Measurements from ENCODE around the gene PRLH. TPM values are rescaled to one million over a fixed set of nuclear protein-coding genes. Genes with fewer than 3 reads are reported as not detected.

PRLH gene
- total RNA-seq, 1 donor = not detected

DNA sequence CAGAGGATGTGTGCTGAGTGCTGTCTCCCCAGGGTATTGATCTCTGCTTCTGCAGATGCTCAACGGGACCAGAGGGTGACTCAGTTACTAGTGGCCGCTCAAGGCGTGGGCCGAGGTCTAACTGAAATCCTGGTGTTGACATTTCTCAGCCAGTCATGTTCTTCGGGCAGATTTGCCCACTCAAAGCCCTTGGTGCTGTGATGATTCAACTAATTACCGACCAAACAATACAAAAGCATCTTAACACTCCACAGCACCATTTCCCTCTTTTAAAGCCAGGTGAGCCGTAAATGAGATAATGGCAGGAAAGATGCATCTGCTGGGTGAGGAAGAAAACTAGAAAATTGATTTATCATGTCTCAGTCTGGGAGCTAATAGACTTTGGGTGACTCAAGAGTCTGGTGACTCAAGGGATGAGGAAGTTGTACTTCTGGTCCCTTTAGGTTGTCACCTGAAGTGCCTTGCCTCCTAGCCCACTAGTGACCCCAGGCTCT, 32.7 kb upstream of the PRLH start:
- H3K4me3 ChIP-seq (ENCODE audit: low read depth, low read length) = no peak overlapping the region
- no peak for DNase-seq (ENCODE audit: low read depth)
- TF ChIP-seq CTCF (IDR thresholded peaks at IDR 0.05; ENCODE audit: insufficient read depth, low read depth, low read length) = no peak

GRCh38 chr2:237534380-237534779, 32.0 kb upstream of the PRLH start:
- H3K4me3 ChIP-seq (ENCODE audit: low read depth, low read length) = no peak overlapping the region
- no peak for TF ChIP-seq CTCF (IDR thresholded peaks at IDR 0.05; ENCODE audit: insufficient read depth, low read depth, low read length)
- no peak for DNase-seq (ENCODE audit: low read depth)

GRCh38 chr2:237535385-237536082, 30.8 kb upstream of the PRLH start:
- DNase-seq (ENCODE audit: low read depth) = no peak
- no peak for TF ChIP-seq CTCF (IDR thresholded peaks at IDR 0.05; ENCODE audit: insufficient read depth, low read depth, low read length)
- H3K4me3 ChIP-seq (ENCODE audit: low read depth, low read length) = no peak overlapping the region

DNA sequence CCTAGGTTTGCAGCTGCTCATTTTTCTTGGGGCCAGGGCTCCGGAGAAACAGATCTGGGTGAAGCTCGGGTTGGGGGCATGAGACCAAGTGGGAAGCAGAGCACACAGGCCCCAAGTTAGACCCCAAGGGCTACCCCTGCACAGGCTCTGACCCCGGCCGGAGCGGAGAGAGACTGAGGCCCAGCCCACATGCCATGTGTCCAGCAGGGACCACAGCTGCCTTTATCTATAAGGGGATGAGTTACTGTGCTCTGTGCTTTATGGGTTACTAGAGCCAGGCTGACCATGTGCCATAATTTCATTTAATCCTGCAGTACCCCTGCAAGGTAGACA, 30.3 kb upstream of the PRLH start:
- no peak overlapping the region for H3K4me3 ChIP-seq (ENCODE audit: low read depth, low read length)
- DNase-seq (ENCODE audit: low read depth) = no peak
- TF ChIP-seq CTCF (IDR thresholded peaks at IDR 0.05; ENCODE audit: insufficient read depth, low read depth, low read length) = no peak

DNA sequence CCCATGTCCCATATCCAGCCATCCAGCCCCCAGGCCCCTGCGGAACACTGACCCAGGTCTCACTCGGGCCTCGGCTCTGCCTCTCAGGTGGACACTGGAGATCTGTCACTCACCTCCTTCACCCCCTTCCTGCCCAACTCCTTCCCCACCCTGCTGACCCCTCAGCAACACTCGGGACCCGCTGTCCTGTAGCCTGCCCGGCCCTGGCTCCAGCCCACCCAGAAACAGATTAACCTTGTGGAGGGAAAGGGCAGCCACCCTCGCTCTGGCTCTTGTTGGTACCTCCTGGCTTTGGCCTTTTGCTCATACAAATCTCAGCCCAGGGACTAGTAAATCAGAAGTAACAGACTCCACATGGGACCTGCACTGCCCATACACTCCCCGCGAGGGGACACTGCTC, 29.8 kb upstream of the PRLH start:
- no peak for DNase-seq (ENCODE audit: low read depth)
- TF ChIP-seq CTCF (IDR thresholded peaks at IDR 0.05; ENCODE audit: insufficient read depth, low read depth, low read length) = no peak
- H3K4me3 ChIP-seq (ENCODE audit: low read depth, low read length) = no peak overlapping the region

- no peak for DNase-seq (ENCODE audit: low read depth)
- TF ChIP-seq CTCF (IDR thresholded peaks at IDR 0.05; ENCODE audit: insufficient read depth, low read depth, low read length) = no peak
- no peak overlapping the region for H3K4me3 ChIP-seq (ENCODE audit: low read depth, low read length)
These were observed 28.2 kb upstream of the PRLH start for GRCh38 chr2:237538001-237538720.
